ENCODE results near the gene BROX.

DNA sequence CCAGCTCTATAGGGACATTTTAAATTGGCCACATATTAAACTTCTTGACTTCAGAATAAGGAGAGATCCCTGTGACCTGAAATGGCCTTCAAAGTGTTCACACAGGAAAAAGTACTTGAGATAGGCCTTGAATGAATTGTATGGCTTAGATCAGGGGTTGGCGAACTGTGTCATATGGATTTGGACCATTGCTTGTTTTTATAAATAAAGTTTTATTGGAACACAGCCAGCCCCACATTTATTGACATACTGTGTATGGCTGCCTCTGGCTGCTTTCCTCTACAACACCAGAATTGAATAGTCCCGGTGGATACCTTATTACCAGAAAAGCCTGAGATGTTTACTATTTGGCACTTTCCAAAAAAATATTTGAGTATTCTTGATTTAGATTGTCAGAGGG lies 4.0 kb downstream of the BROX start:
- TF ChIP-seq, protein P1, sequence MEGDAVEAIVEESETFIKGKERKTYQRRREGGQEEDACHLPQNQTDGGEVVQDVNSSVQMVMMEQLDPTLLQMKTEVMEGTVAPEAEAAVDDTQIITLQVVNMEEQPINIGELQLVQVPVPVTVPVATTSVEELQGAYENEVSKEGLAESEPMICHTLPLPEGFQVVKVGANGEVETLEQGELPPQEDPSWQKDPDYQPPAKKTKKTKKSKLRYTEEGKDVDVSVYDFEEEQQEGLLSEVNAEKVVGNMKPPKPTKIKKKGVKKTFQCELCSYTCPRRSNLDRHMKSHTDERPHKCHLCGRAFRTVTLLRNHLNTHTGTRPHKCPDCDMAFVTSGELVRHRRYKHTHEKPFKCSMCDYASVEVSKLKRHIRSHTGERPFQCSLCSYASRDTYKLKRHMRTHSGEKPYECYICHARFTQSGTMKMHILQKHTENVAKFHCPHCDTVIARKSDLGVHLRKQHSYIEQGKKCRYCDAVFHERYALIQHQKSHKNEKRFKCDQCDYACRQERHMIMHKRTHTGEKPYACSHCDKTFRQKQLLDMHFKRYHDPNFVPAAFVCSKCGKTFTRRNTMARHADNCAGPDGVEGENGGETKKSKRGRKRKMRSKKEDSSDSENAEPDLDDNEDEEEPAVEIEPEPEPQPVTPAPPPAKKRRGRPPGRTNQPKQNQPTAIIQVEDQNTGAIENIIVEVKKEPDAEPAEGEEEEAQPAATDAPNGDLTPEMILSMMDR (IDR thresholded peaks at IDR 0.05; ENCODE audit: low read depth, low read length, missing input control): no peak
- TF ChIP-seq YY1 (IDR thresholded peaks at IDR 0.05) (no peak), TAF1 (conservative IDR thresholded peaks at IDR 0.05) (no peak), RAD21 (IDR thresholded peaks at IDR 0.05) (no peak), JUND (IDR thresholded peaks at IDR 0.05) (no peak), GABPA (IDR thresholded peaks at IDR 0.05 in 1 of 2, conservative IDR thresholded peaks at IDR 0.05 in 1 of 2) (no peak)
- TF ChIP-seq, protein P2, sequence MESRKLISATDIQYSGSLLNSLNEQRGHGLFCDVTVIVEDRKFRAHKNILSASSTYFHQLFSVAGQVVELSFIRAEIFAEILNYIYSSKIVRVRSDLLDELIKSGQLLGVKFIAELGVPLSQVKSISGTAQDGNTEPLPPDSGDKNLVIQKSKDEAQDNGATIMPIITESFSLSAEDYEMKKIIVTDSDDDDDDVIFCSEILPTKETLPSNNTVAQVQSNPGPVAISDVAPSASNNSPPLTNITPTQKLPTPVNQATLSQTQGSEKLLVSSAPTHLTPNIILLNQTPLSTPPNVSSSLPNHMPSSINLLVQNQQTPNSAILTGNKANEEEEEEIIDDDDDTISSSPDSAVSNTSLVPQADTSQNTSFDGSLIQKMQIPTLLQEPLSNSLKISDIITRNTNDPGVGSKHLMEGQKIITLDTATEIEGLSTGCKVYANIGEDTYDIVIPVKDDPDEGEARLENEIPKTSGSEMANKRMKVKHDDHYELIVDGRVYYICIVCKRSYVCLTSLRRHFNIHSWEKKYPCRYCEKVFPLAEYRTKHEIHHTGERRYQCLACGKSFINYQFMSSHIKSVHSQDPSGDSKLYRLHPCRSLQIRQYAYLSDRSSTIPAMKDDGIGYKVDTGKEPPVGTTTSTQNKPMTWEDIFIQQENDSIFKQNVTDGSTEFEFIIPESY (IDR thresholded peaks at IDR 0.05): no peak
- TF ChIP-seq, protein P3, sequence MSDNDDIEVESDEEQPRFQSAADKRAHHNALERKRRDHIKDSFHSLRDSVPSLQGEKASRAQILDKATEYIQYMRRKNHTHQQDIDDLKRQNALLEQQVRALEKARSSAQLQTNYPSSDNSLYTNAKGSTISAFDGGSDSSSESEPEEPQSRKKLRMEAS (IDR thresholded peaks at IDR 0.05): no peak
